ENCODE measurements around the gene CCL20.

- TF ChIP-seq POLR2A (IDR thresholded peaks at IDR 0.05; ENCODE audit: control extremely low read depth in 1 of 2, low read depth in 2 of 2, low read length in 2 of 2) (no peak), RBBP5 (IDR thresholded peaks at IDR 0.05; ENCODE audit: borderline replicate concordance, low read depth, low read length) (no peak), KDM5A (IDR thresholded peaks at IDR 0.05; ENCODE audit: low read length) (no peak)
- TF ChIP-seq, protein P1, sequence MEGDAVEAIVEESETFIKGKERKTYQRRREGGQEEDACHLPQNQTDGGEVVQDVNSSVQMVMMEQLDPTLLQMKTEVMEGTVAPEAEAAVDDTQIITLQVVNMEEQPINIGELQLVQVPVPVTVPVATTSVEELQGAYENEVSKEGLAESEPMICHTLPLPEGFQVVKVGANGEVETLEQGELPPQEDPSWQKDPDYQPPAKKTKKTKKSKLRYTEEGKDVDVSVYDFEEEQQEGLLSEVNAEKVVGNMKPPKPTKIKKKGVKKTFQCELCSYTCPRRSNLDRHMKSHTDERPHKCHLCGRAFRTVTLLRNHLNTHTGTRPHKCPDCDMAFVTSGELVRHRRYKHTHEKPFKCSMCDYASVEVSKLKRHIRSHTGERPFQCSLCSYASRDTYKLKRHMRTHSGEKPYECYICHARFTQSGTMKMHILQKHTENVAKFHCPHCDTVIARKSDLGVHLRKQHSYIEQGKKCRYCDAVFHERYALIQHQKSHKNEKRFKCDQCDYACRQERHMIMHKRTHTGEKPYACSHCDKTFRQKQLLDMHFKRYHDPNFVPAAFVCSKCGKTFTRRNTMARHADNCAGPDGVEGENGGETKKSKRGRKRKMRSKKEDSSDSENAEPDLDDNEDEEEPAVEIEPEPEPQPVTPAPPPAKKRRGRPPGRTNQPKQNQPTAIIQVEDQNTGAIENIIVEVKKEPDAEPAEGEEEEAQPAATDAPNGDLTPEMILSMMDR (IDR thresholded peaks at IDR 0.05; ENCODE audit: control extremely low read depth in 1 of 3, insufficient read depth in 1 of 3, low read depth in 1 of 3, low read length in 3 of 3), result no peak
Measured at GRCh38 chr2:227780981-227781615, 32.5 kb upstream of the CCL20 start.

All from H1 (cell line).